B cell (primary cell): Measurements from ENCODE around the gene CMTM1. TPM values are rescaled to one million over a fixed set of nuclear protein-coding genes. Genes with fewer than 3 reads are reported as not detected.
A peak's percentile ranks its signal among the peaks of the same experiment; 100 is the strongest.

Experiments used
- ATAC-seq: fragments of 200-7000 bp; cut with Tn5 transposase; one replicate; pipeline ENCODE4 v1.10.0; 2021; ENCODE audit warnings: low read depth, mild to moderate bottlenecking, moderate number of reproducible peaks, moderate library complexity
- CTCF ChIA-PET: fragments of 350-600 bp; sonication (Branson Sonifier 250); formaldehyde crosslinking; loops from one replicate; lab custom pipeline; 2021; ENCODE audit warnings: antibody characterized with exemption, inconsistent platforms; lab: Charles Lee
- POLR2A ChIA-PET: fragments of 350-600 bp; sonication (Branson Sonifier 250); formaldehyde crosslinking; loops from one replicate; lab custom pipeline; 2021; ENCODE audit warnings: antibody characterized with exemption; lab: Charles Lee
- DNase-seq: peaks from one replicate; pipeline ENCODE4 v3.0.0; 2013
- H2AFZ ChIP-seq: 2 replicates; pipeline ENCODE4 v1.6.1; 2012; ENCODE audit warnings: mild to moderate bottlenecking, low read depth, low read length; ENCODE audit not compliant: insufficient read depth, poor library complexity, severe bottlenecking
- H3K27ac ChIP-seq, 2 donors: 1 replicate in 1 of 2; 2 replicates in 1 of 2; pipeline ENCODE4 v1.5.1; 2012 to 2013; ENCODE audit warnings: low read length in 2 of 2, mild to moderate bottlenecking in 2 of 2, moderate library complexity in 1 of 2
- H3K27me3 ChIP-seq, 4 experiments: fragments of 200-600 bp in 1 of 4; sonication (generic) in 1 of 4; replicated peaks in 1 of 4; 1 replicate in 2 of 4; 2 replicates in 2 of 4; pipeline versions ENCODE4 v1.6.1 to v1.7.0; 2013 to 2016; ENCODE audit warnings: low read length in 3 of 4, mild to moderate bottlenecking in 2 of 4, mixed read lengths in 1 of 4, moderate library complexity in 1 of 4; ENCODE audit not compliant: insufficient read depth in 4 of 4, control insufficient read depth in 3 of 4; ENCODE audit errors: control extremely low read depth in 1 of 4
- H3K36me3 ChIP-seq, 2 experiments: replicated peaks in 1 of 2; 1 replicate in 1 of 2; 2 replicates in 1 of 2; pipeline versions ENCODE4 v1.6.1 to v1.7.1; 2013; ENCODE audit warnings: low read length in 1 of 2; ENCODE audit not compliant: insufficient read depth in 2 of 2, control insufficient read depth in 1 of 2; ENCODE audit errors: control extremely low read depth in 1 of 2, extremely low read depth in 1 of 2
- H3K4me1 ChIP-seq, 2 donors: fragments of 200-600 bp in 1 of 2; sonication (generic) in 1 of 2; 1 replicate in 1 of 2; 2 replicates in 1 of 2; pipeline versions ENCODE4 v1.5.1 to v1.6.1; 2013 to 2017; ENCODE audit warnings: low read length in 2 of 2; ENCODE audit not compliant: control insufficient read depth in 2 of 2, insufficient read depth in 2 of 2
- H3K4me2 ChIP-seq: replicated peaks from 2 replicates; pipeline ENCODE3; 2012; ENCODE audit warnings: mild to moderate bottlenecking, low read depth, low read length; ENCODE audit not compliant: poor library complexity, severe bottlenecking
- H3K4me3 ChIP-seq, 5 experiments: fragments of 200-600 bp in 1 of 5; sonication (generic) in 1 of 5; 1 replicate in 3 of 5; 2 replicates in 2 of 5; pipeline versions ENCODE4 v1.5.1 to v1.7.0; 2011 to 2016; ENCODE audit warnings: low read length in 4 of 5, mild to moderate bottlenecking in 4 of 5, low read depth in 2 of 5, control low read depth in 1 of 5, moderate library complexity in 1 of 5; ENCODE audit not compliant: insufficient read depth in 1 of 5; ENCODE audit errors: control extremely low read depth in 1 of 5, extremely low read depth in 1 of 5
- H3K79me2 ChIP-seq: fragments of 200-600 bp; sonication (generic); one replicate; pipeline ENCODE4 v1.6.0; 2016; ENCODE audit warnings: low read length; ENCODE audit not compliant: control insufficient read depth, insufficient read depth
- H3K9ac ChIP-seq: fragments of 200-600 bp; sonication (generic); 2 replicates; pipeline ENCODE4 v1.6.1; 2017; ENCODE audit warnings: mild to moderate bottlenecking, low read length, moderate library complexity
- H3K9me3 ChIP-seq, 3 donors: one replicate each; pipeline versions ENCODE4 v1.6.1 to v1.7.1; 2013; ENCODE audit warnings: low read length in 2 of 3; ENCODE audit not compliant: control insufficient read depth in 2 of 3, insufficient read depth in 1 of 3; ENCODE audit errors: control extremely low read depth in 1 of 3
- H4K20me1 ChIP-seq: 2 replicates; pipeline ENCODE4 v1.6.0; 2012; ENCODE audit warnings: mild to moderate bottlenecking, low read length; ENCODE audit not compliant: insufficient read depth, control insufficient read depth, poor library complexity, severe bottlenecking
- H3K27ac Mint-ChIP-seq: one replicate; pipeline ENCODE4 v1.8.0; 2021; ENCODE audit warnings: mixed read lengths
- H3K27me3 Mint-ChIP-seq: one replicate; pipeline ENCODE4 v1.8.0; 2021; ENCODE audit warnings: mixed read lengths
- H3K4me1 Mint-ChIP-seq: one replicate; pipeline ENCODE4 v1.8.0; 2021; ENCODE audit warnings: mixed read lengths
- H3K4me3 Mint-ChIP-seq: one replicate; pipeline ENCODE4 v1.8.0; 2021; ENCODE audit warnings: mixed read lengths
- H3K9me3 Mint-ChIP-seq: one replicate; pipeline ENCODE4 v1.8.0; 2022; ENCODE audit warnings: mixed read lengths; ENCODE audit not compliant: insufficient read depth
- CTCF ChIP-seq: fragments of 200-600 bp; IDR thresholded peaks from one replicate; pipeline ENCODE4 v1.8.0; 2022; ENCODE audit warnings: antibody characterized with exemption, mild to moderate bottlenecking
- EZH2 ChIP-seq: IDR thresholded peaks from 2 replicates; pipeline ENCODE4 v1.6.1; 2012; ENCODE audit warnings: borderline replicate concordance, low read depth, mild to moderate bottlenecking, moderate library complexity, low read length; ENCODE audit not compliant: insufficient read depth, poor library complexity, severe bottlenecking
- WGBS: methylation state at CpG from one replicate; pipeline ENCODE4 v1.1.5; 2013; ENCODE audit warnings: missing lambda C conversion rate; ENCODE audit not compliant: insufficient coverage; 5-methylcytosine and 5-hydroxymethylcytosine counted together
- intact Hi-C: fragments of 100-400 bp; cut with micrococcal nuclease; formaldehyde crosslinking; loops from one replicate; pipeline ENCODE4 v1.10.0; 2022
- polyA plus RNA-seq: library from polyadenylated mRNA; depleted of rRNA; stranded (reverse); fragments of >200 nt; gene quantifications from 2 replicates; pipeline ENCODE4 v1.2.3, GENCODE V29; 2012
- total RNA-seq, 2 donors: library from RNA; stranded (reverse); fragments of 120-200 nt in 1 of 2; gene quantifications; 1 replicate in 1 of 2; 2 replicates in 1 of 2; pipeline versions ENCODE4 v1.2.3 to v1.2.4, GENCODE V29; 2013 to 2022

Gene CMTM1
- total and polyA plus RNA-seq, 2 donors (not counting 1 experiment from before 2014, with no cell fraction given): 1.6 to 5.9 TPM

GRCh38 chr16:66525396-66526180 is 40.7 kb upstream of the CMTM1 start:
- peak overlapping the region; percentile 26 for H3K4me3 Mint-ChIP-seq
- H3K4me3 ChIP-seq: peak overlapping the region in 2 of 5 experiments; percentile 7 to 49
- H2AFZ ChIP-seq: no peak overlapping the region
- WGBS: 63% methylated on average over 8 of the region's 9 CpGs
- H3K4me1 Mint-ChIP-seq: peaks cover 59% of the 10 kb centered on the region
- H3K27ac ChIP-seq: peak overlapping the region in 1 of 2 donors; percentile 77
- H3K27me3 ChIP-seq: no peaks in the 10 kb centered on the region
- no peaks in the 10 kb centered on the region for H3K36me3 ChIP-seq
- POLR2A ChIA-PET: interaction anchor here (0.8 to 3.0 kb wide), 4 partner anchors 9 to 26 kb away, joined by 3 to 21 read pairs (median 14); partner anchors contain the start of genes CKLF and TK2
- peak overlapping the region; percentile 84 for H3K4me2 ChIP-seq
- no peaks in the 10 kb centered on the region for H3K9me3 ChIP-seq
- CTCF ChIA-PET: interaction anchor here (0.6 to 6.5 kb wide), 13 partner anchors 10 to 64 kb away, joined by 3 to 46 read pairs (median 4); partner anchors contain the start of genes CKLF and TK2
- intact Hi-C loops: loop anchor here (1.0 kb wide), 1 partner anchor 14 kb away; no protein-coding TSS in a partner anchor
- H3K79me2 ChIP-seq: peaks cover 4% of the 10 kb centered on the region
- no peaks in the 10 kb centered on the region for H4K20me1 ChIP-seq
- TF ChIP-seq CTCF: no peak
- TF ChIP-seq EZH2: no peak
- H3K4me1 ChIP-seq: peaks cover 56 to 63% of the 10 kb centered on the region in 2 donors
- H3K9me3 Mint-ChIP-seq: no peaks in the 10 kb centered on the region
- no peak overlapping the region for H3K9ac ChIP-seq
- no peak for DNase-seq
- ATAC-seq: no peak
- H3K27me3 Mint-ChIP-seq: no peaks in the 10 kb centered on the region
- peak overlapping the region; percentile 39 for H3K27ac Mint-ChIP-seq

GRCh38 chr16:66528294-66528693 is 37.9 kb upstream of the CMTM1 start:
- ATAC-seq: no peak
- ChIA-PET POLR2A (no interaction called here), CTCF (interaction anchor here (0.6 to 2.3 kb wide), 3 partner anchors 13 to 61 kb away, joined by 3 to 10 read pairs (median 5); no protein-coding TSS in a partner anchor)
- no peak overlapping the region for H3K4me2 ChIP-seq
- H3K9ac ChIP-seq: no peak overlapping the region
- Mint-ChIP-seq H3K4me3 (no peak overlapping the region), H3K4me1 (peaks cover 36% of the 10 kb centered on the region), H3K27ac (no peak overlapping the region), H3K27me3 (no peaks in the 10 kb centered on the region), H3K9me3 (no peaks in the 10 kb centered on the region)
- H3K79me2 ChIP-seq: no peaks in the 10 kb centered on the region
- TF ChIP-seq EZH2 (no peak), CTCF (no peak)
- no peaks in the 10 kb centered on the region for H3K9me3 ChIP-seq
- DNase-seq: no peak
- no peaks in the 10 kb centered on the region for H3K36me3 ChIP-seq
- intact Hi-C loops: no loop called here
- H3K27ac ChIP-seq: no peak overlapping the region
- H3K27me3 ChIP-seq: no peaks in the 10 kb centered on the region
- H3K4me1 ChIP-seq: peaks cover 29 to 36% of the 10 kb centered on the region in 2 donors
- H2AFZ ChIP-seq: no peak overlapping the region
- H4K20me1 ChIP-seq: no peaks in the 10 kb centered on the region
- no peak overlapping the region for H3K4me3 ChIP-seq
- 92% methylated on average over 5 of the region's 5 CpGs for WGBS
